ENCODE data around the gene MYO5B. TPM values are rescaled to one million over a fixed set of nuclear protein-coding genes. Genes with fewer than 3 reads are reported as not detected.

Gene MYO5B
- total and polyA plus RNA-seq, 2 of the 4 experiments (the other 2 are of a cell fraction): 0.24 to 0.54 TPM

GRCh38 chr18:50083708-50084107 lies 111.2 kb downstream of the MYO5B start:
- Histone ChIP-seq H3K18ac (ENCODE audit: low read depth, low read length) (no peak overlapping the region), H3K27ac (ENCODE audit: insufficient read depth, low read length) (no peak overlapping the region), H3K14ac (replicated peaks; ENCODE audit: low read depth, low read length) (no peak overlapping the region), H3K56ac (ENCODE audit: extremely low read depth, insufficient read depth, low read length) (no peak overlapping the region), H4K91ac (ENCODE audit: insufficient read depth, low read depth, low read length) (no peak overlapping the region), H3K4me2 (ENCODE audit: low read depth, low read length) (no peak overlapping the region), H3K36me3 (ENCODE audit: control insufficient read depth, insufficient read depth, low read length) (no peaks in the 10 kb centered on the region), H2BK120ac (ENCODE audit: low read depth, low read length) (no peak overlapping the region), H3K9me3 (ENCODE audit: control insufficient read depth, insufficient read depth, low read length) (no peaks in the 10 kb centered on the region), H4K8ac (ENCODE audit: low read depth in 2 of 2, low read length in 2 of 2) (no peak overlapping the region), H4K5ac (ENCODE audit: low read depth, low read length) (no peak overlapping the region), H3K9ac (ENCODE audit: low read depth, low read length) (no peak overlapping the region), H2AK9ac (replicated peaks; ENCODE audit: low read depth, low read length, poor library complexity) (no peak overlapping the region), H3K4me3 (ENCODE audit: insufficient read depth, low read depth, low read length) (no peak overlapping the region), H3K79me1 (ENCODE audit: low read depth in 1 of 2, low read length in 2 of 2) (no peaks in the 10 kb centered on the region), H2AK5ac (ENCODE audit: low read depth, low read length) (no peak overlapping the region), H3K27me3 (ENCODE audit: control insufficient read depth, insufficient read depth, low read length) (no peaks in the 10 kb centered on the region), H3K4me1 (ENCODE audit: control insufficient read depth, insufficient read depth, low read length) (no peaks in the 10 kb centered on the region), H2AFZ (replicated peaks; ENCODE audit: low read length, poor library complexity) (no peak overlapping the region), H3K23ac (ENCODE audit: low read depth, low read length) (no peak overlapping the region), H2BK20ac (ENCODE audit: low read depth, low read length) (no peak overlapping the region), H2BK15ac (ENCODE audit: low read depth, low read length) (no peak overlapping the region), H2BK5ac (ENCODE audit: low read depth, low read length, poor library complexity, severe bottlenecking) (no peak overlapping the region), H3K9me1 (ENCODE audit: insufficient read depth, low read length) (no peaks in the 10 kb centered on the region), H3K4ac (ENCODE audit: low read depth, low read length) (no peak overlapping the region), H4K20me1 (ENCODE audit: insufficient read depth, low read length) (no peaks in the 10 kb centered on the region)
- WGBS, 2 experiments (ENCODE audit: extremely low coverage in 2 of 2, insufficient read length in 1 of 2): 20% methylated on average over 1 of the region's 3 CpGs; no CpG with 5 or more reads in 1 of the 2 experiments
- ATAC-seq (ENCODE audit: low read depth) (no peak), DNase-seq (no peak)
- in situ Hi-C loops (cut with MboI; ENCODE audit: low sequenced_read_pairs) (no loop called here), dilution Hi-C loops (cut with HindIII; ENCODE audit: low sequenced_read_pairs, unreplicated experiment) (no loop called here), intact Hi-C loops (cut with micrococcal nuclease) (no loop called here)
- no TSS peak for BruUV-seq (replicated peaks)
- ChIA-PET POLR2A (ENCODE audit: unreplicated experiment) (interaction anchor here (0.6 kb wide), 1 partner anchor 10 kb away, joined by 5 read pairs; no protein-coding TSS in a partner anchor), CTCF (no interaction called here)
- TF ChIP-seq ELK1 (IDR thresholded peaks at IDR 0.05; ENCODE audit: borderline replicate concordance, low read depth, low read length): no peak
- no peak for TF ChIP-seq RCOR1 (IDR thresholded peaks at IDR 0.05; ENCODE audit: insufficient replicate concordance, low read length)
- TF ChIP-seq CTCF (conservative IDR thresholded peaks at IDR 0.05; ENCODE audit: low read depth, low read length): no peak
- TF ChIP-seq MAZ (IDR thresholded peaks at IDR 0.05; ENCODE audit: borderline replicate concordance, low read depth, low read length): no peak
- no peak for TF ChIP-seq BHLHE40 (IDR thresholded peaks at IDR 0.05; ENCODE audit: low read depth, low read length)
- TF ChIP-seq RFX5 (IDR thresholded peaks at IDR 0.05; ENCODE audit: low read depth, low read length): no peak
- no peak for TF ChIP-seq NFE2L2 (IDR thresholded peaks at IDR 0.05; ENCODE audit: low read depth, low read length)
- TF ChIP-seq USF2 (IDR thresholded peaks at IDR 0.05; ENCODE audit: low read depth, low read length): no peak
- TF ChIP-seq CHD1 (IDR thresholded peaks at IDR 0.05; ENCODE audit: low read depth, low read length): no peak
- TF ChIP-seq POLR2A (IDR thresholded peaks at IDR 0.05; ENCODE audit: low read depth, low read length): no peak

Measured in IMR-90 (cell line).